NCI-H774 (cell line): ENCODE data around the gene PHF24.

ENCODE experiments used
- DNase-seq: peaks from one replicate; lab custom pipeline; 2025; lab: John Stamatoyannopoulos, UW

The PHF24 gene

DNA sequence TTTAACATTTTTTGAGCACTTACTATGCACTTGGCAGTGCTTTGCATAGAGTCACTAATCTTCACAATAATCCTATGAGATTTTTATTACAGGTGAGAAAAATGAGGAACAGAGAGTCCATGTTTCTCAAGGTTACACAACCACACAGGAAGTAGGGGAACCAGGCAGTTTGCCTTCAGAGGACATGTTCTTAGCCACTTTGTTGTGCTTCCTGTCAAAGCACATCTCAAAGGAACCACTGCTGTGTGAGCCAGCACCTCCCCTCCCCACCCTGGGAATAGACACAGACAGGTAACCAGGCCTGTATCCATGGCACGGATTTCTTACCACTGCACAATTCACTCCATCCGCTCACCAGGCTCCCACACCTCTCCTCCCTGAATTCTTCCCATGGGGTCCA lies 25.1 kb downstream of the PHF24 start:
- DNase-seq: no peak

DNA sequence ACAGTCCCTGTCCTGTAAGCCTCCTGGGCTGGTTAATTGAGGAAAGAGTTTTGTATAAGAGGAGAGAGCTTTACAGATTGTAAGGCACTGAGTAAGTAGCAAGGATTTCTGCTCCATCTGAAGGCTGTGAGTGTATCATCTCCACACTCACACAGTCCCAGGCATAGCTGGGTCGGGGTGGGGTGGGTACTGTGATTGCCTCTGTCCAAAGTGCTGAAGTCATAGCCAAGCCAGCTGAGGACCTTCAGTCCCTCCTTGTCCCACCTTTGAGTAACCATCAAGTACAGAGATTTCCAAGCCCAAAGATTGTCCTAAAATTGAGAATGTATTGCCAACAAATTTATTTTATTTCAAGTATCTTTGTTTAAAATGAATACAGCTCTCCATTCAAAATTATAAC lies 26.0 kb downstream of the PHF24 start:
- no peak for DNase-seq

DNA sequence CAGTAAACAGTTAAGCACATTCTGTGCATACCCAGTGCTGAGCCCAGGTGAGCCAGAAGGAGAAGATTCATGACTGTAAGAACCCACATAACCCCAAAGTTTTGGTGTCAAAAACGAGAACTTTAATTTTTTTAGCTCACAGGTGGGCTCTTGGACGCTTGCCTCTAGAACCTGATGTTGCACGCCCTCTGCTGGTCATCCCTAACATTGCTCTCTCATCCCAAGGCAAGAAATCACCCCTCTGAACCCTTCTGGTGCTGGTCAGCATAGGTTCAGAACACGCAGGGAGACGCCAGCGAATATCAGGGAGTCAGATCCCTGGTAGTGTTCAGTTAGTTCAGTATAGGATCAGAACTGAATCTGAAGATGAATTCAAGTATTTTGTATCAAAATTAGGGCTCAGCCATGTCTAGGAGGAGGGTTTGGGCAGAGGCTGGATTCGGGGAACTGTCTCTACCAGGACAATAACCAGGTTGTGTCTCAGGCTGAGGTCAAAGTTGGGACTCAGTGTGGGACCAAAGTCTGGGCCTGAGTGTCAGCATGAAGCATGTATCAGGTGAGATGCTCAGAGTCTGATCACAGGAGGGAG lies 27.3 kb downstream of the PHF24 start:
- DNase-seq: peak; percentile 5

DNA sequence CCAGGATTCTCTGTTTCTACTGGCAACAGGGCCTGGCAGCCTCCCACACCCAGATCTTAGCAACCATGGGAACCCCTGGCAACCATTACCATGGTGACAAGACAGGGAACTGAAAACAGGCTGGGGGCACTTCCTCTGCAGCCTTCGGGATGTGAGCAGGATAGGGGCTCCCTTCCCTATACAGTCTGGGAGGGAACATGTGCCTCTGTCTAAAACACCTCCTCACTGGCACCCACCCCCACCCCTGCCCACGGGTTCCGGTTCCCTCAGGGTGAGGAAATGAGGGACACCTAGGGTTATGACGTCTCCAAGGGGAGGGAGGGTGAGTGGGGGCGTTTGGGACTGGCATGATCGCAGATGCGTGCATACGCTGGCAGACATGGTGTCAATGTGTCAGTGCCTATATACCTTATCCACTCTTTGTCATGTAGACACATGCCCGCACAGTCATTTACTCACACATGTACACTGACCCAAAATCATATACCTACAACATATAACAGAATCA lies 28.5 kb downstream of the PHF24 start:
- peak; percentile 3 for DNase-seq

DNA sequence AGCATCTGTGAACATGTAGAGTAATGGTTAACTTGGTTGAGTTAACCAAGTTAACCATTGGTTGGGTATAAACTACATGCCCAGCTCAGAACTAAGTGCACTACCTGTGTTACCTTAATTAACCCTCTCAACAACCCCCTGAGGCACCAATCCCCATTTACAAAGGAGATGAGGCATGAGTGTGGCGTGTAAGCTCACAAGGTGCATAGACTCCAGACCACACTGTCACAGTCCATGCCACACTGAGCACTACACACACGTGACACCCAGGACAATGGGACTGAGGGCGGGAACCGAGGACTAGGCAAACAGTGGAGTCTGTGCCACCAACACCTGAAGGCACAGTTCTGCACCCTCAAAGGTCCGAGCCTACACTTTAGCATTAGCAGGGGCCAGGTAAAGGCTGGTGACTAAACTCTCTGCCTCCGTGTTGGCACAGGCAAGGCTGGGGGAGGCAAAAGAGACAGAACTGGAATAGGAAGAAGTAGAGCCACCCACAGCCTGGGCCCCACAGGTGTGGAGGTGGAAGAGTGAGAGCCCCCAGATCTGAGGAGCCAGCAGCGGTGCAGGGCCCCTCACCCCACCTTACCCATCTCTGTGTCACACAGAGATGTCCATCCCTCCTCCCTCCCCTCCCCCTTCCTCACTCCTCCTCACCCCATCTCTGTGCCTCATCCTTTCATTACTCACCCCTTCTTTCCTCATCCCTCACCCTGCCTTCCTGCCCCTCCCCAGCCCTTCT lies 29.2 kb downstream of the PHF24 start:
- DNase-seq: peak; percentile 39

DNA sequence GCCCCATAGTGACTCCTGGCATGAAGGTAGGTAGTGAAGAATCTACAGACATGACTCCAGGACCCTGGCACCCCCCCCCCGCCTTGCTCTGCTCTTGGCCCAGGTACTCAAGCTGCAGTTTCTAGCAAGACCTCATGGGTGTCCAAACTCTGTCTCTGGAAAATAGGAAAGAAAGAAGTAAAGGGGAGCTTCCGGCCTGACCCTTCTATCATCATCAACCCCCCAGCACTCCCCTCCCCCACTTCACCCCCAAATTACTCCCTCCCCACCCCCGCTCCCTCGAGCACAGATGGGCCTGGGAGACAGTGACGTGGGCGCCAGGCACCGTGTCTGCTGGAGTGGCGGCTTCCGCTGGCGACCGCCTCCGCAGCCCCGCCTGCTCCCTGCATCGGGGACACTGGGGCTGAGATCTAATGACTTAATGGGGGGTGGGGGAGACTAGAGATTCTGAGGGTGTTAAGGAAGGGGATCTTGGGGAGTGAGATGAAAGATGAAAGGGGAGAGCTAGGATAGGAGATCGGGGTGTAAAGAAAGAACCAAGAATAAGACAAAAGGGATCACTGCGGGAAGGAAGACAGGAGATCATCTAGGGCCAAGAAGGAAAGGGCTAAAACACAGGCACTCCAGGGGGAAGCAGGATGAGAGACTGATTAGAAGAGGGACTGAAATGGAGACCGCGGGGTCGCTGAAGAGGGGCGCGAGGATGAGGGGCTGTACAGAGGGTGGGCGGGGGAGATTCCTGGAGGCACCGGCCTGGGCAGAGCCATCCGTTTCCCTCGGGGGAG lies 30.3 kb downstream of the PHF24 start:
- no peak for DNase-seq

DNA sequence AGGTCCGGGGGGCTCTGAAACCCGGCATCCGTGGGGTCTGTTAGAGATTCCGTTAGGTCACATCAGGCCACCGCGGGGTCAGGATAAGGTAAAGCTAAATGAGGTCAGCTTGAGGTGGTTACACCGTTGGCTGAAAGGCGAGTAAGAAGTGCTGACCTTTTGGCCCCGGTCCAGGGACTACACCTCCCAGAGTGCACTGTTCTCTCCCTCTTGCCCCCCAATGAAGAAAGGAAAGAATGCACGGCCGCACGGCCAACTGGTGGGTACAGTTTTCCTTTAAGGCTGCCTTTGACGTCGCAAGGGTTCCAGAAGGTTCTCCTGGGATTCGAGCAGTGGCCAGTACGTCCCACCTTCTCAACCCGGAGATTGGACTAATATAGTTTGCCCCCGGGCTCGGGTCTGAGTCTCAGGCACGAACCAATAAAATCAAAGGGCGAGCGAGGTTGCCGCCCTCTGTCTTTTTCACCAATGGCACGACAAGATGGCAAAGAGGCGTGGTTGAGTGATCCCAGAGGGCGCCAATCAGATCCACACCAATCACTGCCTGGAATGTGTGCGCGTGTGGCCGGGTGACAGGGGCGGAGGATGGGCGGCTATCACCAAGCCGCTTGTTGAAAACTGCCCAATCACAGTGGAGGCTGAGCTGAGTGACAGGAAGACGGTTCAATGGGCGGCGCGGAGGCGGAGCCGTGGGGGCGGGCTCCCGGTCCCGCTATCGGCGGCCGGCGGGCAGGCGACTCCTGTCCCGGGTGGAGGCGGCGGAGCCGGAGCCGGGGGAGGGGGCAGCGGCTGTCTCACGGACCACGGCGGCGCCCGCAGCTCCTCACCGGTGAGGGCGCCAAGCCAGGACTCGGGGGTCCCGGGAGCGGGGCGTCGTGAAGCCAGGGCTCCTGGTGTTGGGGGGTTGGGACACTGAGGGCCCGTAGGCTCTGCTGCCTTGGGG lies 31.2 kb downstream of the PHF24 start, which contains the start of gene DNAJB5:
DNAJB5 (plus strand) TSS at position 743 of the 943 bp plus-strand sequence. CDS start 886 bp downstream, outside the sequence.
- DNase-seq: peak; percentile 98

DNA sequence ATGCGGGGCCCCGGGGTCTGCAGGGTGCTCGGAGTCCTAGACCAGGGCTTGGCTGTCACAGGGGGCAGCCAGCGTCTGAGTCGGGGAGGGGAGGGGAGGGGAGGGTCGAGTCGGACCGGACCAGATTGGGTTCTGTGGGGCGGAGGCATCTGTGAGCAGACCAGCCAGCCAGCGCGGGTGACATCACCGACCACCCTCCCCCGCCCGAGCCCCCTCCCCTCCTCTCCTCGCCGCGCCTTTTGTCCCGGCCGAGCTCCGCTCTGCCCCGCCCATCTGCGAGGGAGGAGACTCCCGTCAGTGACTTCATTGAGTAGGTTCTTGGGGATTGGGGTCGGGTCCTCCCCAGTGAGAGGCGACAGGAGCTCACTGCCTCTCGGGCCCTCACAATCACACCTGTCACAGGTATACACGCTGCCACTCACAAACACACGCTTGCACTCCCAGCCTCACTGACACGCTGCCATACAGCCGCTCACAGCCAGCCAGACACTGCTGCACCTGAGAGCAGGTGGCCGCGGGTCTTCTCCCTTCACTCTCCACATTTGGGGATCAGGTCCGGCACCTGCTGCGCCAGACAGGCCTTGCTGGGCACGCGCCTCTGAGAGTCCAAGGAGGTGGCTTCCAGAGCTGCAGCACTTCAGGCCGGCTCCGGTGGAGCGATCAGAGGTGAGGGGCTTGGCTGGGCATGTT lies 32.0 kb downstream of the PHF24 start:
- peak; percentile 27 for DNase-seq

DNA sequence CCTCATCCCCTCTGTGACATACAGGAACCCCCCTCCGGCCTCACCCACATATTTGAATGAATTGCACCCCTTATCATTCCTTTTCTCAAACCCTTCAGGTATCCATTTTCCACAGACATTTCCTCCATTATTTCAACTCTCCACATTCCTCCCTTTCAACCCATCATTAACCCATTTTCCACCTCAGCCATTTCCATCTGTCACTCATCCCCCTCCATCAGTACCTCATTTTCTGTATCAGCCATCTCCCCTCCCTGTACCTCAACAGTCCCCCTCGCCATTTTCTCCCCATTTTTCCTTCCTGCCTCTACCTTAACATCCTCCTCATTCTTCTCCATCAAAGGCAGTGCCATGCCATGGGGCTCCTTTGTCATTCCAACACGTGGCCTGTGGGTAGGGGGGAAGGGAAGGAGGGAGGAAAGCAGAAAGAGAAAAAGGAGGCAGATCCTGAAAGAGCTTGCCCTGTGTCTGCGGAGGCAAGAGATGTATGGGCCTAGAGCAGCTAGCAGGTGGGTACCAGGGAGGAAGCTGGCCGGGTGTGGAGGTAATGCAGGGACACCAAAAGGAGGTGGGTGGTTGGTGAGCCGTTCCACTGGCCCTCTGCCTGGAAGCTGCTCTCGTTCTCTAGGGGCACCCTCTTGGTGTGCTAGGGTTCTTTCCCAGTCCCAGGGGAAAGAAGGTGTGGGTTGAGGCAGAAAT lies 33.0 kb downstream of the PHF24 start:
- DNase-seq: no peak

DNA sequence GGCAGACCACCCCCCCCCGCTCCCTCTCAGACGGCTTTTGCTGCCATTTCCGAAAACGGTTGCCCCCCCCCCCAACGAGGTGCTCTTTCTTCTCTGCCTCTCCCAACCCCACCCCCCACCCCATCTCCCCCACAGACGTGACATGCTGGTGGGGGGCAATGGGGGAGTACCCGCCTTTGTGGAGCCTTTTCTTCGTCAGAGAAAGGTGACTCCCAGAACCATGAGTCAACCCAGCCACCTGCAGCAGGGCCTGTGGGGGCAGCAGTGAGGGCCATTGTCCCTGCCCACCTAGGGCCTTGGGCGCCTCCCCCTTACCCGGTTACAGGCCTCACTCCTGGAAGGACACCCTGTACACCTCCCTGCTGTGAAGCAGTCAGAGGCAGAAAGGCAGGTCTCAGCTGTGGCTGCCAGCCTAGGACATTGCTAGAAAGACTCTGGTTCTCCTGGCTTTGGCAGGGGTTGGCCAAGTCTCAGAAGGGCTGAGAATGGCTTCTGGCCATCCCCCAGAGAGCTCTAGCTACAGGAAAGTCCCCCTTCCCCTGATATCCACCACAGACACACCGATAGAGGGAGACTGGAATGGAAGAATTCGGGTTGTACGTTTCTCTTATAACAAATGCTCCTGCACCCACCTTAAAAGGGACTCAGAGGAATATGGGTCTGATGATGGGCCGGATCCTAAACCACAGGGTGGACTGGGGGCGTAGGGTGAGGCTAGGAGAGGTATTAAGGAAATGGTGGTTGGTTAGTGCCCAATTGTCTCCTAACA lies 33.7 kb downstream of the PHF24 start:
- DNase-seq: no peak

DNA sequence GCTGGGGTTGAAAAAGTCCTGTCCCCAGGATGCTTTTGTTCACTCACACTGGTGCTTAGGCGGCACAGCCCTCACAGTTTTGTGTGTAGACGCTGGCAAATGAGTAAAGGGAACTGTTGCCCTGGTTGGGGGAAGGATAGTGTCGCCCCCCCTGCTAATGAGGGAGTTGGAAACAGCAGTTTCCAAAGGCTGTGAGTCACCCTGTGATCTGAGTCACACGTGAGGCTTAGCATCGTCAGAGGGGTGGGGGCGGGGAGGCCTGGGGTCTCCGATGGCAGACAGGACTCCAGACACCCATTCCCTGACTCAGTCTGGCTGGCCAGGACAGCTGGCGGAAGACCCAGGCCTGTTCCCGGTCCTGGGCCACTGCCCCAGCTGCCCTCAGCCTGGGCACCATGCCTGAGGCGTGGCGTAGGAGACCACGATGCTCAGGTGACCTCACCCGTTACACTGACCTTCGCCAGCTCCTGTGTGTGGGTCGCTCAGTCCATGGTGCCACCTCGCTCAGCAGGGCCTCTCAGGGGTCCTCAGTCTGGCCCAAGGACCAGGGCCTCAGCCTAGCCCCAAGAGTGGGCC lies 34.4 kb downstream of the PHF24 start:
- no peak for DNase-seq

DNA sequence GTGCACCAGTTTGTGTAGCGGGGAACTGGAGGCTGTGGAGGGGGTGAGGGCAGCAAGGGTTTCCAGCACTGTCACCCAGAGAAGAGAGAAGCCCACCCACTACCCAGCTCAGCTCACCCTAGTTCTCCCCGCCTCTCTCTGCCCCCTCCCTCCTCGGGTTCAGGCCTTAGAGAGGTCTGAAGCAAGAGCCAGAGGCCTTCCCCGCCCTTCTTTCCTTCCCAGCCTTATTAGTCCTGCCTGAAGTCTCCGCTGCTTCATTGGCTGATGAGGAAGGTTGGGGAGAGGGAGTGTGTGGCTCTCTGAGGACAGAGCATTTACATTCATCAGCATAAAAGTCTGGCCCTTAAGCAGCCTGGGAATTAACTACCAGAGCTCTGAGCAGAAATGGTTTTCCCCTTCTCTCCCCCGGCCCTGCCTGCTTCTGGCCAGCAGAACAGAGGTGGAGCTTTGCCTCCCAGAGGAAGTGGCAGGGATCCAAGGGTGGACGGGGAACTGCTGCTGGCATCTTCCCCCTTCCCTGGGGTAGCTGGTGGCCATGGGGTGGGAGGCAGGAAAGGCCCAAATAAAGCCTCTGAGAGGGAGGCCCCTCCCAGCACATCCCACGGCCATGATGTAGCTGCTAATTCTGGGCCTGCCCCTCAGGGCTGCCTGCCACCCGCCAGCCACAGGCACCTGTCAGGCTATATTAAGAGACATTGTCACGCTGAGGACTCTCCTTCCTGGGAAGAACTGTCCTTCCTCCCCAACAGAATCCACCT lies 35.6 kb downstream of the PHF24 start:
- no peak for DNase-seq

DNA sequence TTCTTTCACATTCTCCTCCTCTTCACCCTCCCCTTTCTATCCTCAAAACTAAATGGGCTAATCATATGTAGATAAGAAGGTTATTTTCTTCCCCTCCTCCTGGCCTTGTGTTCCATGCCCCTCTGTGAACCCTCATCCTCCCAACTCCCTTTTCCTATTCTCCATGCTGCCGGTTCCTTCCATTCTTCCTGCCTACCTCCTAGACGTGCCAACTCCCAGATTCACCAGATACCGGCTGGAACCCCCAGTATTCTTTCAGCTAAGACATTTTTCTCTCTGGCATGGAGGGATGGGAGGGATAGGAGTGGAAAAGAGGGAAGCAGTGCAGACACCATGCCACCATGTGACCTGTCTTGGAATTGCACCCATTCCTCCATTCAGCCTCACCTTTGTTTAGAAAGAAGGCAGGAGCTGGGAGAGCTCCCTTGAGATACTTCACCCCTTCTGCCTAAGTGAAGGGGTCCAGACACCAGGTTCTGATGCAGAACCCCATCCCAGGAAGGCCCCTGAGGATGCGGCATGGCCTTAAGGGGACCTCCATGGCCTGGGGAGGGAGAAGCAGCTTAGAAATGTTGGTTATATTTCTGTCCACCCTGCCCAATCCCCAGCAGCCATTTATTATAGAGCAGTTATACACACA lies 36.3 kb downstream of the PHF24 start:
- DNase-seq: no peak

DNA sequence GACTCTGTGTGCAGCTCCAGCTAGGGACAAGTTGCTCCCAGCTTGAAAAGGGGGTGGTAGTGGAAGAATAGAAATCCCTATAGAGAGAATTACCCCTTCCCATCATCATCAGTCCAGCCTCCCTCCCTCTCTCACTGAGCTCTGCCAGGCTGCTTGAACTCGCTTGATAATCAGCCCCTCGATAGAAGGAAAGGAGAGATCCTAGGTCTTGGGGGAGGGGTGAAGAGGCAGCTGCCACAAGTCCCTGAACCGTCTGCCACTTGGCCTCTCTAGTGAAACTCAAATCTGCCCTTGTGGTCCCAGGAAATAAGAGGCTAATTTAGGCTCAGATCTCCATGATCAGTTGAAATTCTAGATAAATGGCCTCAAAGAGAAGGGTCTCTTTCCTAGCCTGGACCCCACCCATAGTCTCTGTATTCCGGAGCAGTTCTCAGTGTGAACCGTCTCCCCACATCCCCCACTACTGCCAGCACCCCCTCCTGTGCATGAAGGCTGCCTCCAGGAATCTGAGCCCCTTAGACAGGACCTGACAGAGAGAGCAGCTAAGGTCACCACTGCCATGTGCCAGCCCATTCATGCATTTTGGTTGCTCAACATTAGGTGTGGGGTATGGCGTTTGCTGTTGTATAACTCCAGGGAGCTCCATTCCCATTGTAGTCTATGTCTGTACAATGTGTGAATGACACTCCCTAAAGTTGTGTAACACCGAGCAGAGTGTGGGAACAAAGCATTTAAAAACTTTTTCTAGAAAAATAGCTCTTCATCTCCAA lies 37.0 kb downstream of the PHF24 start:
- no peak for DNase-seq

DNA sequence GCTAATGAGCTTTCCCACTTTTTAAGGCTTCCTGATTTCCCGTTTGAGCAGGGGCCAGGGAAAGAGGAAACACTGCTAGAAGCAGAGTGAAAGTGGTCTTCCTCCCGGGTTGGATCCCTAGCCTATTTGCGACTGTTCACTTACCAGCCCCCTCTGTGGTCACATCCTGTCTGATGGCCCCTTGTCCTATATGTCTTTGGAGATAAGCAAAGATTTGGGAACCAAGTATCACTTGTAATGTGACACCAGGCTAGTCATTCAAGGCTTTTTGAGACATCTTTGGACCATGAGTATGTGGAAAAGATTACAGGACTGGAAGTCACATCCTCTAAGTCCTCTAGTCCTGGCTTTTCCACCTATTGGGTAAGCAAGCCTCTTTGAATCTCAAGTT lies 37.6 kb downstream of the PHF24 start:
- no peak for DNase-seq

DNA sequence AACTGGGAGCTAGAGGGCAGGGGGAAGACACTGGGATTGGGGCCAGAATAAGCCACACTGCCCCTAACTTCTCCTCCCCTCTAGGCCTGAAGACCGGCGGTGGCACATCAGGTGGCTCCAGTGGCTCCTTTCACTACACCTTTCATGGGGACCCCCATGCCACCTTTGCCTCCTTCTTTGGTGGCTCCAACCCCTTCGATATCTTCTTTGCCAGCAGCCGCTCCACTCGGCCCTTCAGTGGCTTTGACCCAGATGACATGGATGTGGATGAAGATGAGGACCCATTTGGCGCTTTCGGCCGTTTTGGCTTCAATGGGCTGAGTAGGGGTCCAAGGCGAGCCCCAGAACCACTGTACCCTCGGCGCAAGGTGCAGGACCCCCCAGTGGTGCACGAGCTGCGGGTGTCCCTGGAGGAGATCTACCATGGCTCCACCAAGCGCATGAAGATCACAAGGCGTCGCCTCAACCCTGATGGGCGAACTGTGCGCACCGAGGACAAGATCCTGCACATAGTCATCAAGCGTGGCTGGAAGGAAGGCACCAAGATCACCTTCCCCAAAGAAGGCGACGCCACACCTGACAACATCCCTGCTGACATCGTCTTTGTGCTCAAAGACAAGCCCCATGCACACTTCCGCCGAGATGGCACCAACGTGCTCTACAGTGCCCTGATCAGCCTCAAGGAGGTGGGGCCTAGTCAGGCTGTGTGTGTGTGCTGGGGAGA lies 38.3 kb downstream of the PHF24 start:
- DNase-seq: no peak

DNA sequence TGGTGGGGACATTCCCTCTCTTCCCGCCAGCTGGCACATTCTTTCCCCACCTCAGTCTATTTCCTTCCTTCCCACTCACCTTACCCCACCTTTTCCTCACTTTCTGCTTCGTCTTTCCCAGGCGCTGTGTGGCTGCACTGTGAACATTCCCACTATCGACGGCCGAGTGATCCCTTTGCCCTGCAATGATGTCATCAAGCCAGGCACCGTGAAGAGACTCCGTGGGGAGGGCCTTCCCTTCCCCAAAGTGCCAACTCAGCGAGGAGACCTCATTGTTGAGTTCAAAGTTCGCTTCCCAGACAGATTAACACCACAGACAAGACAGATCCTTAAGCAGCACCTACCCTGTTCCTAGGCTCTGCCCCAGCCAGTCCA lies 38.8 kb downstream of the PHF24 start:
- DNase-seq: no peak
